ENCODE data around the gene GNG8.

The GNG8 gene

DNA sequence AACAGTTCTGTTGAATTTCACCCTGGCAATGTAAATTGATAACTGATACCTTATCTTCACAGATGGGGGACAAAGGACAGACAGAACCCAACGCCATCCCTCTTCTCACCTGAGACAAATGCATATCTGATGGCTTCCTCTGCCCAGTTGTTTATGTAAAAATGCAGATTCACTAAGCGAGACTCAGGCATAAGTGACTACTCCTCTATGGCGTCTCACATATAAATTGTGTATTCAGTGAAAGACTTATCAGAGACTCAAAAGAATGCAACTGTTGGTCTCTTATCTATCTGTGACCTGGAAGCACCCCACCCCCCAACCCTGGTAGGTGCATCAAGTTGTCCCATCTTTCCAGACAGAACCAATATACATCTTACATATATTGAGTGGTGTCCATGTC, 48.1 kb downstream of the GNG8 start:
- WGBS (ENCODE audit: insufficient coverage): 93% methylated on average over 2 of the region's 3 CpGs
- POLR2A ChIA-PET: no interaction called here

DNA sequence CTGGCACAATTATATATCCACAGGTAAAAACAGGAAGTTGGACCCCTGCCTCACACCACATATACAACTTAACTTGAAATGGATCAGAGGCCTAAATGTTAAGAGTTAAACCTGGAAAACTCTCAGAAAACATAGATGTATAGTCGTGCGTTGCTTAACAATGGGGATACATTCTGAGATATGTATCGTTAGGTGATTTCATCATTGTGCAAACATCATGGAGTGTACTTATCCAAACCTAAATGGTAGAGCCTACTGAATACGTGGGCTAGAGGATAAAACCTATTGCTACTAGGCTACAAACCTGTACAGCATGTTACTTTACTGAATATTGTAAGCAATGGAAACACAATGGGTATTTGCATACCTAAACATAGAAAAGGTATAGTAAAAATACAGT, 49.7 kb downstream of the GNG8 start:
- CTCF ChIA-PET: interaction anchor here (1.0 to 2.2 kb wide), 2 partner anchors 12 to 49 kb away, joined by 3 to 5 read pairs; no protein-coding TSS in a partner anchor

More for the DNA sequence above, 48.1 kb downstream of the GNG8 start:
- no peaks in the 10 kb centered on the region for H3K36me3 ChIP-seq (ENCODE audit: control insufficient read depth in 4 of 4, insufficient read depth in 4 of 4, low read length in 3 of 4)
- CTCF ChIA-PET: no interaction called here
- H3K27me3 ChIP-seq (replicated peaks in 2 of 5; ENCODE audit: control insufficient read depth in 4 of 5, insufficient read depth in 5 of 5, low read length in 4 of 5): no peaks in the 10 kb centered on the region
- H3K4me3 ChIP-seq (ENCODE audit: control insufficient read depth in 1 of 7, extremely low read depth in 1 of 7, insufficient read depth in 4 of 7, low read depth in 2 of 7, low read length in 6 of 7): no peak overlapping the region
- H3K27ac ChIP-seq (ENCODE audit: insufficient read depth in 1 of 2, low read depth in 1 of 2, low read length in 2 of 2, poor library complexity in 1 of 2, severe bottlenecking in 2 of 2): no peak overlapping the region
- H3K9me3 ChIP-seq (ENCODE audit: control extremely low read depth in 1 of 5, control insufficient read depth in 4 of 5, insufficient read depth in 2 of 5, low read depth in 1 of 5, low read length in 4 of 5): peaks cover 0 to 6% (median 0%) of the 10 kb centered on the region in 5 experiments
- no peaks in the 10 kb centered on the region for H3K4me1 ChIP-seq (ENCODE audit: control extremely low read depth in 1 of 4, control insufficient read depth in 4 of 4, insufficient read depth in 4 of 4, low read length in 3 of 4)
- no peak for DNase-seq

DNA sequence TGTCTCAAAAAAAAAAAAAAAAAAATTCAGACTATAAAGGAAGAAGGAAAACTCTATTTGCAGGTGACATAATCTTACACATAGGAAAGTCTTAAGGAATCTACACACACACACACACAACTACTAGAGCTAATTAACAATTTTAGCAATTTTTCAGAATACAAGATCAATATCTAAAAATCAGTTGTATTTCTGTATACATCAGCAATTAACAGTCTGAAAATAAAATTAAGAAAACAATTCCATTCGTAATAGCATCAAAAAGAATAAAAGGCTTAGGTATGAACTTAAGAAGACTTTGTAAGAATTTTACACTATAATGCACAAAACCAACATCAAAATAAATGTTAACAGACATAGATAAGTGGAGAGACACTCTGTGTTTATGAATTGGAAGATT, 50.5 kb downstream of the GNG8 start:
- Histone ChIP-seq H3K4me1 (ENCODE audit: control extremely low read depth in 1 of 4, control insufficient read depth in 4 of 4, insufficient read depth in 4 of 4, low read length in 3 of 4) (no peaks in the 10 kb centered on the region), H3K4me3 (ENCODE audit: control insufficient read depth in 1 of 7, extremely low read depth in 1 of 7, insufficient read depth in 4 of 7, low read depth in 2 of 7, low read length in 6 of 7) (no peak overlapping the region), H3K36me3 (ENCODE audit: control insufficient read depth in 4 of 4, insufficient read depth in 4 of 4, low read length in 3 of 4) (no peaks in the 10 kb centered on the region), H3K27me3 (replicated peaks in 2 of 5; ENCODE audit: control insufficient read depth in 4 of 5, insufficient read depth in 5 of 5, low read length in 4 of 5) (no peaks in the 10 kb centered on the region), H3K9me3 (ENCODE audit: control extremely low read depth in 1 of 5, control insufficient read depth in 4 of 5, insufficient read depth in 2 of 5, low read depth in 1 of 5, low read length in 4 of 5) (peaks cover 0 to 6% (median 0%) of the 10 kb centered on the region in 5 experiments), H3K27ac (ENCODE audit: insufficient read depth in 1 of 2, low read depth in 1 of 2, low read length in 2 of 2, poor library complexity in 1 of 2, severe bottlenecking in 2 of 2) (no peak overlapping the region)
- POLR2A ChIA-PET: interaction anchor here (0.6 kb wide), 1 partner anchor 91 kb away, joined by 3 read pairs; no protein-coding TSS in a partner anchor
- no CpG with 5 or more reads among the region's 1 CpG for WGBS (ENCODE audit: insufficient coverage)
- DNase-seq: no peak
- CTCF ChIA-PET: interaction anchor here (1.0 to 2.2 kb wide), 2 partner anchors 13 to 48 kb away, joined by 3 to 5 read pairs; no protein-coding TSS in a partner anchor

More for the DNA sequence above, 49.7 kb downstream of the GNG8 start:
- Histone ChIP-seq H3K4me3 (ENCODE audit: control insufficient read depth in 1 of 7, extremely low read depth in 1 of 7, insufficient read depth in 4 of 7, low read depth in 2 of 7, low read length in 6 of 7) (no peak overlapping the region), H3K36me3 (ENCODE audit: control insufficient read depth in 4 of 4, insufficient read depth in 4 of 4, low read length in 3 of 4) (no peaks in the 10 kb centered on the region), H3K27me3 (replicated peaks in 2 of 5; ENCODE audit: control insufficient read depth in 4 of 5, insufficient read depth in 5 of 5, low read length in 4 of 5) (no peaks in the 10 kb centered on the region), H3K27ac (ENCODE audit: insufficient read depth in 1 of 2, low read depth in 1 of 2, low read length in 2 of 2, poor library complexity in 1 of 2, severe bottlenecking in 2 of 2) (no peak overlapping the region), H3K4me1 (ENCODE audit: control extremely low read depth in 1 of 4, control insufficient read depth in 4 of 4, insufficient read depth in 4 of 4, low read length in 3 of 4) (no peaks in the 10 kb centered on the region), H3K9me3 (ENCODE audit: control extremely low read depth in 1 of 5, control insufficient read depth in 4 of 5, insufficient read depth in 2 of 5, low read depth in 1 of 5, low read length in 4 of 5) (peaks cover 0 to 6% (median 0%) of the 10 kb centered on the region in 5 experiments)
- POLR2A ChIA-PET: no interaction called here
- peak in 2 of 3 donors; percentile 28 to 35 for DNase-seq
- 90% methylated on average over 2 of the region's 4 CpGs for WGBS (ENCODE audit: insufficient coverage)
